ENCODE data around the gene MSTO1.

- TF ChIP-seq CTCF (IDR thresholded peaks at IDR 0.05; ENCODE audit: insufficient read depth, low read length) (no peak), POLR2AphosphoS5 (IDR thresholded peaks at IDR 0.05; ENCODE audit: low read depth) (no peak), SPI1 (IDR thresholded peaks at IDR 0.05; ENCODE audit: borderline replicate concordance, low read depth) (no peak), REST (IDR thresholded peaks at IDR 0.05; ENCODE audit: insufficient replicate concordance, low read depth) (no peak)
These were observed 35.6 kb downstream of the MSTO1 start for GRCh38 chr1:155645648-155646047.

All from HL-60 (cell line).